CD4-positive, alpha-beta T cell treated with Interleukin-4 for 4 hours (primary cell): ENCODE results near the gene SLC16A12.

Experiments used
- DNase-seq: peaks from one replicate; pipeline ENCODE4 v3.0.0-alpha.2; 2020

SLC16A12 gene

DNA sequence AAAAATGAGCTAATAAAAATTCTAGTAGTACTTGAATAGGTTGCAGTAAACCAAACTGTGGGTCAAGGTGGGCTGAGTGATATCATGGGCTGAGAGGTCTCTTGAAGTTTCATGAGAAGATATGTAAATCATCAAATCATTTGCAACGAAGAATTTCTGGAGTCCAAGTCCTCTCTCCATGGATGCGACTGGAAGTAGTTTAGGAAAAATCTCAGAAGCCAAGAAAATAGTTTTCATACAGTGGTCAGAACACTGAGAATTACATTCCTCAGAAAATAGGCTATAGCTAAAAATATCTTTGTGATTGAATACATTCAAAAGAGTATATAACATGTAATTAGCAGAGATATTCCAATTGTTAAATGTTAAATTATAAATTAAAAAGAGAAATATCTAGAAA lies 146.6 kb downstream of the SLC16A12 start:
- no peak for DNase-seq

DNA sequence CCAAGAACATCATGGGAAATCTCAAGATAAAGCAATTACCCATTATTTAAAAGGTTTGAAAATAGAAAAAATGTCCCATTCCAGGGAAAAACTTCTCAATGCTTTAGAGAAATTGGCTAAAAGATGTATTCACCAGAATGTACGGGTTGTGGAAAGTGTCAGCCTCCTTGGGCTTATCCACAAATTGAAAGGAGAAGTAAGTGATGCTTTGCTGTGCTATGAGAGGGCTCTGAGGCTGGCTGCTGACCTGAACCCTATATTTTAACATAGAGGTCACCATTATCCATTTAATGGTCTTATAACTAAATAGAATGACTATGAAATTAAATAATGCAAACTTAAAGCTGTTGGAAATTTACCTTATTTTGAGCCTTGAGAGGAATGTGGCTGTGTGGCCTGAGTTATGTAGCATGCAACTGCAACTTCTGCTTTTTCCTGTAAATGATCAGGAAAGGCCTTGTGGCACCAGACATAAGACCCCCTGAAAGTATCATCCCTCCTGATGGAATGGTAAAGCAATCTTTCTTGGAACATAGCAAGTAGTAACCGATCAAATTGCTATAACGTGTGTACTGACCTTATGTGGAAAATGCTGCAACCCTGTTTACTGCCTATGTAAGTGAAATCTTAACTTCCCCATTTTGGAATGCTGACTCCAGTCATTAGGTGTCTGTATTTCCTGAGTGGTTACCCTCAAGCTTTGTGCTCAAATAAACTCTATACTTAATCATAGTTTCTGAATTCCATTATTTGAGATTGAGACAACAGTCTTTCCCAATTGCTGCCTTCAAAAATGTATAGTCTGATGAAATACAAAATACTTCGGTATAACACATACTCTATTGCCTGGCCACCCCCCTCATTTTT lies 150.7 kb downstream of the SLC16A12 start:
- DNase-seq, result no peak

DNA sequence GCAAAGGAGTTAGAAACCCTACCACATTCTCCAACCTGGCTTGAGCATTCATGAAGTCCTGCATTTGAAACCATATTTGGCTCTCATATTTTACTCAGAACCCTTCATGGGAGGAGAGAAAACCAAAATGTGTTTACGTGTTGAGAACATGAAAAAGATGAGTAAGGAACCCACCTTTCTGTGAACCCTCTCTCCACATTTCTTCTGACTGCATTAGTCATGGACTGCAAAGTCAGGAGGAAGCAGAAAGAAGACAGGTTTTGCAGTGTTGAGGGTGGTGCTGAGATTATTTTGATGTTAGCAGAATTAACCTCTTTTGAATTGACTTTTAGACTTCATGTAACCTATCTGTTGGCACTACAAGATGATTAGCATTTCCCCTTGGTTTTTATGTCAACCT lies 152.6 kb downstream of the SLC16A12 start:
- DNase-seq, result no peak
